Hematopoietic multipotent progenitor cell treated with erythropoietin and hydrocortisone succinate and interleukin-3 and kit ligand, for 6 days (in vitro differentiated cells): Measurements from ENCODE around the gene GPAT3.
A peak's percentile ranks its signal among the peaks of the same experiment; 100 is the strongest.
"Not testable (repeated sequence)": the region's sequence is repeated elsewhere in the genome, so short reads cannot be mapped to it uniquely, and the experiment has no call there.

ENCODE experiments used
- DNase-seq: peaks from one replicate; pipeline ENCODE4 v3.0.0-alpha.2; 2015

The GPAT3 gene

GRCh38 chr4:83605744-83606172 is 69.8 kb downstream of the GPAT3 start:
- no peak for DNase-seq

GRCh38 chr4:83606460-83606859 is 70.6 kb downstream of the GPAT3 start:
- DNase-seq = no peak

GRCh38 chr4:83606898-83607297 is 71.0 kb downstream of the GPAT3 start:
- no peak for DNase-seq

- peak; percentile 11 for DNase-seq
Observed at GRCh38 chr4:83609365-83609764, 73.5 kb downstream of the GPAT3 start.

- DNase-seq = no peak
Observed at GRCh38 chr4:83610729-83611128, 74.8 kb downstream of the GPAT3 start.

- no peak for DNase-seq
Observed at GRCh38 chr4:83613023-83613422, 77.1 kb downstream of the GPAT3 start.

- DNase-seq = no peak
Observed at GRCh38 chr4:83613994-83614393, 78.1 kb downstream of the GPAT3 start.

GRCh38 chr4:83616252-83616651 is 80.3 kb downstream of the GPAT3 start:
- DNase-seq = no peak

- no peak for DNase-seq
Observed at GRCh38 chr4:83617371-83618035, 81.6 kb downstream of the GPAT3 start.

GRCh38 chr4:83618431-83618830 is 82.5 kb downstream of the GPAT3 start:
- DNase-seq = no peak

GRCh38 chr4:83618991-83619645 is 83.2 kb downstream of the GPAT3 start:
- DNase-seq = peak; percentile 66

- not testable (repeated sequence) for DNase-seq
Observed at GRCh38 chr4:83622127-83622526, 86.2 kb downstream of the GPAT3 start.

GRCh38 chr4:83625821-83626220 is 89.9 kb downstream of the GPAT3 start:
- DNase-seq = no peak

- no peak for DNase-seq
Observed at GRCh38 chr4:83626245-83626836, 90.4 kb downstream of the GPAT3 start.

- DNase-seq = peak; percentile 99
Observed at GRCh38 chr4:83629945-83630721, 94.2 kb downstream of the GPAT3 start.

- DNase-seq = no peak
Observed at GRCh38 chr4:83631066-83631465, 95.2 kb downstream of the GPAT3 start.

- DNase-seq = no peak
Observed at GRCh38 chr4:83636930-83637329, 101.0 kb downstream of the GPAT3 start.

- DNase-seq = peak; percentile 89
Observed at GRCh38 chr4:83639849-83640493, 104.1 kb downstream of the GPAT3 start.

GRCh38 chr4:83643036-83643435 is 107.1 kb downstream of the GPAT3 start:
- no peak for DNase-seq

GRCh38 chr4:83644677-83645659 is 109.1 kb downstream of the GPAT3 start:
- peak; percentile 85 for DNase-seq

- no peak for DNase-seq
Observed at GRCh38 chr4:83646538-83647239, 110.8 kb downstream of the GPAT3 start.
